Activated T-helper 1 cell treated with anti-CD3 and anti-CD28 coated beads, Interleukin-2, amount 50 U/mL, for 16 hours (primary cell): ENCODE measurements around the gene H19.

ENCODE experiments used
- DNase-seq, 2 donors: peaks; one replicate each; pipeline ENCODE4 v3.0.0-alpha.2; 2020; ENCODE audit warnings: low read depth in 1 of 2, low spot score in 1 of 2

The H19 gene

GRCh38 chr11:1947592-1948237 lies 49.9 kb downstream of the H19 start:
- no peak for DNase-seq

- DNase-seq = no peak
Observed at GRCh38 chr11:1946812-1947484, 50.7 kb downstream of the H19 start, which contains the start of gene MRPL23. Gene MRPL23, plus strand, starts transcription at chr11:1947332. Its CDS starts 31 bp downstream, at chr11:1947363.
